ENCODE results near the gene MYO7A.

Gene MYO7A

GRCh38 chr11:77187111-77187750 lies 59.2 kb downstream of the MYO7A start:
- DNase-seq, result no peak
- TF ChIP-seq POLR2A (IDR thresholded peaks at IDR 0.05; ENCODE audit: low read length) (no peak), GATA1 (IDR thresholded peaks at IDR 0.05; ENCODE audit: low read depth, low read length) (no peak)

- TF ChIP-seq POLR2A (IDR thresholded peaks at IDR 0.05; ENCODE audit: low read length) (no peak), GATA1 (IDR thresholded peaks at IDR 0.05; ENCODE audit: low read depth, low read length) (no peak)
- DNase-seq, result peak; percentile 67 to 84
Observed at GRCh38 chr11:77187776-77188632, 60.0 kb downstream of the MYO7A start.

- TF ChIP-seq GATA1 (IDR thresholded peaks at IDR 0.05; ENCODE audit: low read depth, low read length) (no peak), POLR2A (IDR thresholded peaks at IDR 0.05; ENCODE audit: low read length) (no peak)
- DNase-seq, result no peak
Observed at GRCh38 chr11:77188633-77189491, 60.8 kb downstream of the MYO7A start.

- no peak for DNase-seq
- TF ChIP-seq GATA1 (IDR thresholded peaks at IDR 0.05; ENCODE audit: low read depth, low read length) (no peak), POLR2A (IDR thresholded peaks at IDR 0.05; ENCODE audit: low read length) (no peak)
Observed at GRCh38 chr11:77189588-77190210, 61.7 kb downstream of the MYO7A start.

- no peak for TF ChIP-seq POLR2A (IDR thresholded peaks at IDR 0.05; ENCODE audit: low read length)
- TF ChIP-seq GATA1 (IDR thresholded peaks at IDR 0.05; ENCODE audit: low read depth, low read length), result no peak
- no peak for DNase-seq
Observed at GRCh38 chr11:77190331-77191075, 62.5 kb downstream of the MYO7A start.

GRCh38 chr11:77191429-77191822 lies 63.4 kb downstream of the MYO7A start:
- DNase-seq, result no peak
- TF ChIP-seq POLR2A (IDR thresholded peaks at IDR 0.05; ENCODE audit: low read length) (no peak), GATA1 (IDR thresholded peaks at IDR 0.05; ENCODE audit: low read depth, low read length) (no peak)

- DNase-seq, result peak; percentile 29 to 56
- TF ChIP-seq GATA1 (IDR thresholded peaks at IDR 0.05; ENCODE audit: low read depth, low read length) (no peak), POLR2A (IDR thresholded peaks at IDR 0.05; ENCODE audit: low read length) (no peak)
Observed at GRCh38 chr11:77191823-77192495, 63.9 kb downstream of the MYO7A start.

- no peak for TF ChIP-seq GATA1 (IDR thresholded peaks at IDR 0.05; ENCODE audit: low read depth, low read length)
- no peak for TF ChIP-seq POLR2A (IDR thresholded peaks at IDR 0.05; ENCODE audit: low read length)
- no peak for DNase-seq
Observed at GRCh38 chr11:77193167-77193566, 65.1 kb downstream of the MYO7A start.

- no peak for DNase-seq
Observed at GRCh38 chr11:77193911-77194830, 66.1 kb downstream of the MYO7A start.

GRCh38 chr11:77195071-77195755 lies 67.2 kb downstream of the MYO7A start:
- no peak for DNase-seq
- no peak for TF ChIP-seq POLR2A (IDR thresholded peaks at IDR 0.05; ENCODE audit: low read length)
- TF ChIP-seq GATA1 (IDR thresholded peaks at IDR 0.05; ENCODE audit: low read depth, low read length), result no peak

More at GRCh38 chr11:77193911-77194830, 66.1 kb downstream of the MYO7A start:
- TF ChIP-seq POLR2A (IDR thresholded peaks at IDR 0.05; ENCODE audit: low read length) (no peak), GATA1 (IDR thresholded peaks at IDR 0.05; ENCODE audit: low read depth, low read length) (no peak)

- DNase-seq, result no peak
- no peak for TF ChIP-seq POLR2A (IDR thresholded peaks at IDR 0.05; ENCODE audit: low read length)
- TF ChIP-seq GATA1 (IDR thresholded peaks at IDR 0.05; ENCODE audit: low read depth, low read length), result no peak
Observed at GRCh38 chr11:77196961-77197360, 68.9 kb downstream of the MYO7A start.

Data from erythroblast (primary cell).